Body of pancreas (tissue), 4 donors: ENCODE results near the gene SLC25A1. TPM values are rescaled to one million over a fixed set of nuclear protein-coding genes. Genes with fewer than 3 reads are reported as not detected.
A peak's percentile ranks its signal among the peaks of the same experiment; 100 is the strongest.

ENCODE experiments used
- ATAC-seq: fragments of 150-250 bp; one replicate; pipeline ENCODE4 v1.9.1; 2016
- DNase-seq, 4 donors: peaks; one replicate each; pipeline ENCODE4 v3.0.0-alpha.2; 2019
- H3K27ac ChIP-seq, 4 donors: fragments of 200-600 bp; sonication (generic); 1 replicate in 3 of 4; 2 replicates in 1 of 4; pipeline versions ENCODE4 v1.5.1 to v1.6.1; 2016 to 2019; ENCODE audit warnings: mild to moderate bottlenecking in 1 of 4, mixed read lengths in 1 of 4, moderate library complexity in 1 of 4
- H3K27me3 ChIP-seq, 2 donors: fragments of 200-600 bp; sonication (generic); one replicate each; pipeline ENCODE4 v1.6.0; 2016; ENCODE audit warnings: mild to moderate bottlenecking in 1 of 2
- H3K36me3 ChIP-seq, 2 donors: fragments of 200-600 bp; sonication (generic); replicated peaks in 1 of 2; 2 replicates each; pipeline ENCODE4 v1.5.1; 2016; ENCODE audit warnings: low read depth in 2 of 2; ENCODE audit not compliant: insufficient read depth in 1 of 2
- H3K4me1 ChIP-seq: fragments of 200-600 bp; sonication (generic); one replicate; pipeline ENCODE4 v1.6.0; 2016
- H3K4me3 ChIP-seq, 2 donors: fragments of 200-600 bp; sonication (generic); 1 replicate in 1 of 2; 2 replicates in 1 of 2; pipeline ENCODE4 v1.5.1; 2016 to 2019
- H3K9me3 ChIP-seq, 3 donors: fragments of 200-600 bp; sonication (generic); 1 replicate in 2 of 3; 2 replicates in 1 of 3; pipeline ENCODE4 v1.5.1; 2016
- POLR2A ChIP-seq, 3 donors: fragments of 450-650 bp; IDR thresholded peaks; one replicate each; pipeline ENCODE4 v1.6.1; 2016; ENCODE audit warnings: antibody characterized with exemption in 3 of 3, mild to moderate bottlenecking in 2 of 3
- WGBS, 2 donors: methylation state at CpG; one replicate each; pipeline ENCODE4 v1.1.5; 2017; 5-methylcytosine and 5-hydroxymethylcytosine counted together
- intact Hi-C: fragments of 100-400 bp; cut with DNase I; formaldehyde crosslinking; loops from one replicate; pipeline ENCODE4 v1.15.1; 2023
- total RNA-seq, 2 donors: library from RNA; depleted of rRNA; stranded (reverse); fragments of >200 nt; gene quantifications; one replicate each; pipeline ENCODE4 v1.1.0, GENCODE V29; 2016
- TF ChIP-seq, protein P1 (sequence below), 7 experiments: fragments of 450-650 bp in 4 of 7; fragments of 200-600 bp in 3 of 7; sonication (generic) in 3 of 7; IDR thresholded peaks; one replicate each; pipeline ENCODE4 v1.5.1; 2016 to 2019; ENCODE audit warnings: antibody characterized with exemption in 7 of 7

SLC25A1 gene
- total RNA-seq, 2 donors from 2014 or later: 39.7 to 87.0 TPM

DNA sequence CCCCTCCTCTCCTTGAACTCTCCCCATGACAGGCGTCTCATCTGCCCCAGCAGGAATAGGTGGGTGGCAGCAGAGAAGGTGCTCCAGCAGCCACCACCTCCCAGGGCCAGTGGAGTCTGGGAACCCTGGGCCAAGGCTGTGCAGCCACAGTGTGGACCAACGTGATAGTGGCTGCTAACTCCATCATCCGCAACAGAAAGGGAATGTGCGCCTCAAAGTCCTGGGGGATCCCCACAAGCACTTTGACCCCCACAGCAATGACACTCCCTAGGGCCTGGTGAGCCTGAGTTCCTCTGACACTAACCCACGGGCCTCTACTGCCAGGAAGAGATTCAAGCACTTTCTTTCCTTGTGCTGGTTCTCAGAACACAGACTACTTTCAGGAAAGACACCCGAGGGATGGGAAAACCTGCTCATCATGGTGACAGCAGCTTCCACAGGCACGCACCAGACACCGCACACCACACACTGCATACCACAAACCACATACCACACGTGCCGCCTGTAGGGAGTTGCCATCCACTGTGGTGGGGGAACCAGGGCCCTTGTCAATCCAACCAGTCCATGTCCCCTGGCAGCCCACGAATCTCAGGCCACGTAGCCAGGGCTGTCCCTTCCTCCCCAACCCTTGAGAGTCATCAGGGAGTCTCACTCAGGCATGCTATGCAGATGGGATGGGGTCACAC is 3.4 kb upstream of the SLC25A1 start:
- ATAC-seq (no peak), DNase-seq (no peak)
- Histone ChIP-seq H3K4me3 (no peak overlapping the region), H3K36me3 (no peaks in the 10 kb centered on the region), H3K27ac (no peak overlapping the region), H3K4me1 (peaks cover 20% of the 10 kb centered on the region), H3K27me3 (no peaks in the 10 kb centered on the region), H3K9me3 (no peaks in the 10 kb centered on the region)
- intact Hi-C loops: loop anchor here (10.0 kb wide), 1 partner anchor 103 kb away; no protein-coding TSS in a partner anchor
- WGBS, 2 donors: 66 to 71% methylated on average over 4 to 12 of the region's 12 CpGs
- TF ChIP-seq POLR2A (IDR thresholded peaks at IDR 0.05): no peak
- TF ChIP-seq, protein P1, sequence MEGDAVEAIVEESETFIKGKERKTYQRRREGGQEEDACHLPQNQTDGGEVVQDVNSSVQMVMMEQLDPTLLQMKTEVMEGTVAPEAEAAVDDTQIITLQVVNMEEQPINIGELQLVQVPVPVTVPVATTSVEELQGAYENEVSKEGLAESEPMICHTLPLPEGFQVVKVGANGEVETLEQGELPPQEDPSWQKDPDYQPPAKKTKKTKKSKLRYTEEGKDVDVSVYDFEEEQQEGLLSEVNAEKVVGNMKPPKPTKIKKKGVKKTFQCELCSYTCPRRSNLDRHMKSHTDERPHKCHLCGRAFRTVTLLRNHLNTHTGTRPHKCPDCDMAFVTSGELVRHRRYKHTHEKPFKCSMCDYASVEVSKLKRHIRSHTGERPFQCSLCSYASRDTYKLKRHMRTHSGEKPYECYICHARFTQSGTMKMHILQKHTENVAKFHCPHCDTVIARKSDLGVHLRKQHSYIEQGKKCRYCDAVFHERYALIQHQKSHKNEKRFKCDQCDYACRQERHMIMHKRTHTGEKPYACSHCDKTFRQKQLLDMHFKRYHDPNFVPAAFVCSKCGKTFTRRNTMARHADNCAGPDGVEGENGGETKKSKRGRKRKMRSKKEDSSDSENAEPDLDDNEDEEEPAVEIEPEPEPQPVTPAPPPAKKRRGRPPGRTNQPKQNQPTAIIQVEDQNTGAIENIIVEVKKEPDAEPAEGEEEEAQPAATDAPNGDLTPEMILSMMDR (IDR thresholded peaks at IDR 0.05): no peak

DNA sequence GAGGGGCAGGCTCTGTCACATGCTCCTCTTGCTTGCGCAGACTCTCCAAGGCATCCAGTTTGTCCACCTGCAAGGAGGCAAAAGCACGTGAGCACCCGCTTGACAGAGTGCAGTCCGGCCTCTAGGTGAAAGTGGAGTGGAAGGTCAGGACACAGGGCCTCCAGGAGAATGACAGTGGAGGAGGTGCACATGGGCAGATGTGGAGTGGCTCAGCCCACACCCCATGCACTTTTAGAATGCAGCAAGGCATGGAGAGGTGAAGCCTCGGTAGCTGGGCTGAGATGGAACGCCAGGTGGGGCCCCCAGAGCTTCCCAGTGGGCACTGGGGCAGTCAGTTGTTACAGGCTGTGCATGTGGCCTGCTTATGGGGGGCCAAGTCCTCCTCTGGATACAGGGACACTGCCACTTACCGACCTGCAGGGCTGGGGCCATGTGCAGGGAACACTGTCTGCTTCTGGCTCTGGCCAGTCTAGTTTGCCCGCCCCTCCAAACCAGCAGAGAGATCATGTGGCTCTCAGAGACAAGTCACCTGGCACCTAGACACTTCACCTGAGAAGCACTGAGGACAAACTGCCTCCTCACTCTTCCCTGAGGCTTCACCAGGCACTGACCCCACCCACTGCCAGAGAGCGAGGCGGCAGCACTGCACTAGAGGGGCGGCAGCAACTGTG is 2.3 kb upstream of the SLC25A1 start:
- no peaks in the 10 kb centered on the region for H3K9me3 ChIP-seq
- no peak overlapping the region for H3K4me3 ChIP-seq
- no peak overlapping the region for H3K27ac ChIP-seq
- TF ChIP-seq, protein P1 (IDR thresholded peaks at IDR 0.05): no peak
- no peak for TF ChIP-seq POLR2A (IDR thresholded peaks at IDR 0.05)
- DNase-seq (no peak), ATAC-seq (no peak)
- H3K36me3 ChIP-seq: no peaks in the 10 kb centered on the region
- WGBS, 2 donors: 88 to 94% methylated on average over 11 of the region's 11 CpGs
- intact Hi-C loops: loop anchor here (10.0 kb wide), 1 partner anchor 104 kb away; no protein-coding TSS in a partner anchor
- peaks cover 29% of the 10 kb centered on the region for H3K4me1 ChIP-seq
- H3K27me3 ChIP-seq: no peaks in the 10 kb centered on the region

DNA sequence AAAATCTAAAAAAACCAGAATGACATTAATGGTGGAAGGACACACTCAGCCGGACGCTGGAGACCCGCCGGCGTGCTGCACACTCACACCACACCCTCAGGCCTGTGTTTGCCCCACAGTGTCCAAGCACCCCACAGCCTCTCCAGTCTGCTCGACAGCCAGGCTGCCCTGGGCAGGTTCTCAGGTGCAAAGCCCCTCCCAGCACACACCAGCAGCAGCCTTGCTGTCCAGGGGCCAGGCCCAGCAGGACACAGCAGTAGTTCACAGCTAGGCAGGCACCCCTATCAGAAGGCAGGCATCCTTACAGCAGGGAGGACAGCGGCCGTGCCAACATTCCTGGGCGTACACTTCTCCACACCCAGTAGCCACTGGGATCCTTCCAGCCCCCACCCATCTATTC is 1.7 kb upstream of the SLC25A1 start:
- H3K4me1 ChIP-seq: peaks cover 36% of the 10 kb centered on the region
- intact Hi-C loops: loop anchor here (10.0 kb wide), 1 partner anchor 105 kb away; no protein-coding TSS in a partner anchor
- 87 to 90% methylated on average over 5 to 9 of the region's 9 CpGs for WGBS, 2 donors

GRCh38 chr22:19179497-19180048 is 1.0 kb upstream of the SLC25A1 start:
- H3K36me3 ChIP-seq: no peaks in the 10 kb centered on the region
- DNase-seq: peak; percentile 80 to 87 (median 85)
- peaks cover 42% of the 10 kb centered on the region for H3K4me1 ChIP-seq
- ATAC-seq: peak; percentile 75
- no peak overlapping the region for H3K4me3 ChIP-seq
- H3K27me3 ChIP-seq: no peaks in the 10 kb centered on the region
- intact Hi-C loops: loop anchor here (5.0 to 10.0 kb wide), 2 partner anchors 52 to 105 kb away; no protein-coding TSS in a partner anchor
- TF ChIP-seq, protein P1 (IDR thresholded peaks at IDR 0.05): peak; percentile 45 to 81 (median 73)
- TF ChIP-seq POLR2A (IDR thresholded peaks at IDR 0.05): no peak
- no peaks in the 10 kb centered on the region for H3K9me3 ChIP-seq
- 29 to 31% methylated on average over 9 to 15 of the region's 15 CpGs for WGBS, 2 donors
- peak overlapping the region; percentile 71 to 94 (median 92) for H3K27ac ChIP-seq

More for the DNA sequence above, 1.7 kb upstream of the SLC25A1 start:
- Histone ChIP-seq H3K4me3 (no peak overlapping the region), H3K36me3 (no peaks in the 10 kb centered on the region), H3K27me3 (no peaks in the 10 kb centered on the region), H3K9me3 (no peaks in the 10 kb centered on the region), H3K27ac (no peak overlapping the region)
- TF ChIP-seq, protein P1 (IDR thresholded peaks at IDR 0.05): no peak
- DNase-seq: no peak
- ATAC-seq: no peak
